GM18526 (cell line): Measurements from ENCODE around the gene CFAP92.

Experiments
- POLR2A ChIP-seq: IDR thresholded peaks from 3 replicates; pipeline ENCODE4 v1.6.1; 2011; ENCODE audit not compliant: insufficient read length; ENCODE audit errors: extremely low read depth

Gene CFAP92

DNA sequence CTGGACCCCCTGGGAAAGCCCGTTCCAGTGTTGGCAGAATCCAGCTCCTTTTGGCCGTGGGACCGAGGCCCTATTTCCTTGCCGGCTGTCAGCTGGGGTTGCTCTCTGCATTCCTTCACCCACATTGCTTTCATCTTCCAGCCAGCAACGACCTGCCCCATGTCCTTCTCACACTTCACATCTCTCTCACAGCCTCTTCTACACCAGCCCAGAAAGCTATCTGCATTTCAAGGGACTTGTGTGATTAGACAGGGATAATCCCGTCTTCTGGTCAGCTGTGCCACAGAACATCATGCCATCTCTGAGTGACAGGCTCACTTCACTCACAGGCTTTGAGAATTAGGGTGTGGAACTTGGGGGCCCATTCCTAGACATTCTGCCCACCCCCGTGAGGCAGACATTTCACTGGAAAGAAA, 23.6 kb upstream of the CFAP92 start:
- TF ChIP-seq POLR2A, result no peak

DNA sequence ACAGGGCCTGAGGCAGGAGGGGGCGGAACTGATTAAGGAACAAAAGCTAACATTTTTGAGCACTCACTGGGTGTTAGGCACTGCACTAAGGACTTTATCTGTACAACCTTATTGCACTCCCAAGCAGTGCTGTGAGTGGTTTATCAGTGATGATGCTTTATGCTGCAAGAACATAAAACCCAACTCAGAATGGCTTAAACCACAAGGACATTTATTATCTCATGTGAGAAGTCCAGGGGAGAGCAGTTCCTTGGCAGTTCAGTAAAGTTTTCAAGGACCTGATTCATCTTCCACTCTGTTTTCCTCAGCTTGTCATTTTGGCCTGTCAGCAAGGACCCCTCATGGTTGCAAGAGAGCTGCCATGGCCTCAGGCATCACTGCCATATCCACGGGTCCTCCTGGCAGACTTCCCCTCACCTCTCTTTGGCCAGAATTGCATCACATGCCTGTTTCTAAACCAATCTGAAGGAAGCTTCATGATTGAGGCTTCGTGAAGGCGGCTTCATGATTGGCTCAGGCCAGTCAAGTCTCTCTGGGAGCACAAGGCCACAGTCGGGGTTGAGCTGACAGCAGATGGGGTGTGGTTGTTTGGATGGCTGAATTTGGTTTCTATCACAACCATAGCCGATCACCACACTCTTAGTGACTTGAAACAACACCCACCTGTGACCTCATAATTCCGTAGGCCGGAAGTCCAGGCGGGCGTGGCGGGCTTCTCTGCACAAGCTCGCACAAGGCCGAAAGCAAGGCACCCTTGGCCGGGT, 23.0 kb upstream of the CFAP92 start:
- no peak for TF ChIP-seq POLR2A

DNA sequence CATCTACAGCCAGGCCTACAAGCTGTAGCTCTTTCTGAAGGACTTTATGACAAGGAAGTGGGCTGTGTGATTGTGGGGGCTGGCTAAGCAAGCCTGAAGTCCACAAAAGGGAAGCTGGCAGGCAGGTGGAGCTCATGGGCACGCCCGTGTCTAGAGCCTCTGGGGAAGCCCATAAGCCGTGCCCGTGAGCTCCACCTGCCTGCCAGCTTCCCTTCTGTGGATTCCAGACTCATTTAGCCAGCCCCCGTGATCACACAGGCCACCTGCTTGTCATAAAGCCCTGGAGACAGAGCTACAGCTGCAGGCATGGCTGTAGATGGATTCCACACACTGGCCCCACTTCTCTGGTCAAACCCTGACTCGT, 22.5 kb upstream of the CFAP92 start:
- no peak for TF ChIP-seq POLR2A

DNA sequence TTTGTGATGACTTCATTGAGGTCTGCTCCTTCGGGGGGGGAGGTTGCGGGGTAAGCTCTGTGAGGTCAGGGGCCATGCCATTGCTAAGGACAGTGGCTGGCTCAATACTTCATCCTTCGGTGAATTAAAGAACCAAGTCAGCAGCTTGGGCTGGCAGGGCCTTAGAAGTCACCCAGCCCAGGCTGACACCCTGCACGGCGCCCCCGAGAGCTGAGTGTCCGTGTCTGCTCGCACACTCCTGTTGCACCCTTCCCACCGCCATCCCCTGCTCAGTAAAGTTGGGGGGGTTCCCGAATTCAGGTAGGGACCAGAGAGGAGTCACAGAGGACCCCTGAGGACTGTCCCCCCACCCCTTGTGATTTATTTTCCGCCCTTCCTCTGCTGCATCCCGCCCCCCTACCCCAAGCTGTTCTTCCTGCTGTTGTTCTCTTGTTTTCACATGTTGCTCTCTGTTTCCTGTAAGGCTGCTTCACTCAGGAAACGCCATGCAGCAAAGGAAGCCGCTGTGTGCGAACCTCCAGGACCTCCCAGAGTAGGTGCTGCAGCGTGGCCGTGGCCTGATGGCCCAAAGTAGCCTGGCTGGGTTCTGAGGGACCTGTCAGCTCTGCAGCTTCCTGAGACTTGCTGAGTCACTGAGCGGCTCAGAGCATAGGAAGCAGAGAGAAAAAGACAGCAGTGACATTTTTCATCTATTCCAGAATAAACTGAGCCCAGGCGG, 21.7 kb upstream of the CFAP92 start:
- TF ChIP-seq POLR2A, result no peak

DNA sequence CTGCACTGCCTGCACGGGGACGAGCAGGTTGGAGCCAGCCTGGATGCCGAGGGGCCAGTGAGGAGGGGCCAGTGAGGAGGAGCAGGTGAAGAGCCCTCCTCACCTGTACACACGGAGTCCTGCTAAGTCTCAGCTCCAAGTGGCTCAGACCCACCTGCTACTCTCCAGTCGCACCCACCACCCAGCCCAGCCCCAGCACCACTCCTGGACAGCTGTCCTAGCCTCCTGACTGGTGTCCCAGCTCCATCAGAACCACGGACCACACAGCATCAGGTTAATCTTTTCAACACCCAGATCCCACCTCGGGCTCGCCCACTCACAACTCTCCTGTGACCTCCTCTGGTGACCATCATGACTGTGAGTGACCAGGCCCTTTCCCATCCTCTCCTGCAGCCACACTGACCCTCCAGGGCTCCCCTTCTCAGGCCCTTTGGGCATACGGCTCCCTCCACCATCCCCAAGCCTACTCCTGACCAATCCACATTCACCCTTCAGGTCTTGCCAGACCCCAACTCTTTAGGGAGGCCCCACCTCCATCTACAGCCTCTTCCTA, 21.0 kb upstream of the CFAP92 start:
- no peak for TF ChIP-seq POLR2A

DNA sequence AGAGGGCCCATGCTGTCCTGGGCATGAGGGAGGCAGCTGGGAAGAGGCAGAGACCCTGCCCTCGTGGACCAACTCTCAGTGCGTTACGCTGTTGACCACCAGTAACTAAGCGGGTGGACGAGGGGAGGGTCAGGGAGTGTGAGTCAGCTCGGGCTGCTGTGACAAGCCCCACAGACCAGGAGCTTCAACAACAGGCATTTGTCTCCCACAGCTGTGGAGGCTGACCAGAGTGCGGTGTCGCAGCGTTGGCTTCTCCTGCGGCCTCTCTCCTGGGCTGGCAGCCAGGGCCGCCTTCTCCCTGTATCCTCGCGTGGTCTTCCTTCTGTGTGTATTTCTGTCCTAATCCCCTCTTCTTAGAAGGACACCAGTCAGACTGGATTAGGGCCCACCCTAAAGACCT, 20.3 kb upstream of the CFAP92 start:
- no peak for TF ChIP-seq POLR2A

DNA sequence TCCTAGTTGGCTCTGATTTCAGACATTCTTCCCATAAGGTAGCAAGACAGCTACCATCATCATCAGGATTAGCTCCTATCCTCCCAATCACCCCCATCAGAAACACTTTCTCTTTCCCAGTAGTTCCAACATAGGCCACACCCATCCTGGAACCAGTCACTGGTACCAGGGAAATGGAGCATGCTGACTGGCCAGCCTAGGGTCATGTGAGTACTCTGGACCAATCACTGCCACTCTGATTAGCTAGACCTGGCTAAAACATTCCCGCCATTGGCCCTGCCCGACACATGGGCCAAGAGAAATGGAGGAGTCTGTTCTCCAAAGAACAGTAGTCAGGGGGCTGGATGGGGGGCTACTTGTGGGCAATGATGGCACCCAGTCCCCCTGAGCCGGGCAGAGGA, 19.6 kb upstream of the CFAP92 start:
- TF ChIP-seq POLR2A, result no peak

DNA sequence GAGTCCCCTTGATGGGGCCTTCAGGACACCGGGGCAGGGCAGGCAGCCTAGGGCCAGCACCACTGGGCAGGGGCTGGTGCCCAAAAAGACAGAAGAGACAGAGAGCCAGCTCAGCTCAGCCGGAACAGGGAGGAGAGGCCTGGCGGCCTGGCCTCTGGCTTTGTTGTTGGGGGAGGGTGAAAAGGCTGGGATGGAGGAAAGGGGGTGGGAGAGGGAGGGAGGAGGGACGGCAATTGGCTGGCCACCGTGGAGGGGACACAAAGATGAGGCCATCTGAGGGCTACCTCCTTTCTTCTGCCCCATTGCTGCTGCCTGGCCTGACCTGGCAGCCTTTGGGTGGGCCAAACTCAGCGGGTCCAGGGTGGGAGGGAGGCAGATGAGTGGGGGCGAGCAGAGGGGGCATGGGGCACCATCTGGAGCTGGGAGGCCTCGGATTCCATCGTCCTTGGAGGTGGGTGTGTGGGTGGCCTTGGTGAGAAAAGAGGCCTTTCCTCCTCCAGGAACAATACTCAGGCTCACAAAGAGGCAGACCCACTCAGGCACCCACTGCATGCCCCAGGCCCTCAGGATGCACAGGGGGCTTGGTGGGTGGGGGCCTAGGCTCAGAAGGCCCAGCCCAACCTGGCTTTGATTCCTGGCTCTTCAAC, 16.6 kb upstream of the CFAP92 start:
- no peak for TF ChIP-seq POLR2A

DNA sequence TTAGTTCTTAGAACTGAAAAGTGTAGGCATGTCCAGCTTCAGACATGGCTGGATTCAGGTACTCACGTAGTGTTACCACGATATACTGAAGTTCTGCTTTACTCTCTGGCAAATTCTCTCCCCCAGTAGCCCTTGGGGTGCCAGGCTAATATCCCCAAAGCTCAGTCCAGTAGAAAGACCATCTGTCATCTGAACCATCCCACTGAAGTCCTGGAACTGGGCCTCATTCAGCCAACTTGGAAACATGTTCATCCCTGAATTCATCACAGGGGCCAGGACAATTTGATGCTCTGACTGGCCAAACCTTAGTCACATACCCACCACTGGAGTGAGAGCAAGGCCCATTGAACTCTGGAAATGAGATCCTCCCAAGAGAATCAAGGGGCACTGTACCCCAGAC, 15.4 kb upstream of the CFAP92 start:
- TF ChIP-seq POLR2A, result no peak

DNA sequence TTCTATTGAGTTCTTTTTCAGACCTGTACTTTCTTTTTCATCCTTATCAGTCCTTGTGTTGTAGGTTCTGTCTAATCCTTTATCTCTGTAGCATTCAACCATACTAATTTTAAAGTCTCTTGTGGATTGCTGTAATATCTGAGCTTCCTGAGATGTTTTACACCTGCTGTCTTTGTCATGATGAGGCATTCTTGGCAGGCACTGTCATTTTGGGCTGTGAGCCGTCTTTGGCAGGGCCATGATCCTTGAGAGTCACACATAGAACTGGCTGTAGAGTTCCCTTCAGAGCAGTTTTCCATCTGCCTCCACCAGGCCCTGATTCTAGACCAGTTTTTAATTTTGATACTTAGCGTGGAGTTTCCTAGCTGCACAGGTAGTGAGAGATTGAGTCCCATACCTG, 13.9 kb upstream of the CFAP92 start:
- TF ChIP-seq POLR2A, result no peak

DNA sequence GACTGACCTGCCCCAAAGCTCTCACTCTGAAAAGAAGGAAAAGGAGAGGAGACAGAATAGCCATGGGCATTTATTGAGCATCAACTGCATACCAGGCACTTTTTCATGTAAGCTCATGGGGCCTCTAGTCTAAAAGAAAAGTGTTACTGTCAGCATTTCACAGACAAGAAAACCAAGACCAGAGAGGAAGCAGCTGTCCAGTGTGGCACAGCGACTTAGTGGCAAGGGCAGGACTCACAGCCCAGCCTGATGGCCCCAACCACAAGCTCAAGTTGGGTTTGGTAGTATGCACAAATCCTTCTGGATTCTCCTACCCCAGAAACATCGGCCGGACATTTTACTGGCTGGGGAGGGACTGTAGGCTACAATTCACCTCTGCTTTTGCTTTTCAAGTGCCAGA, 13.0 kb upstream of the CFAP92 start:
- TF ChIP-seq POLR2A, result no peak

DNA sequence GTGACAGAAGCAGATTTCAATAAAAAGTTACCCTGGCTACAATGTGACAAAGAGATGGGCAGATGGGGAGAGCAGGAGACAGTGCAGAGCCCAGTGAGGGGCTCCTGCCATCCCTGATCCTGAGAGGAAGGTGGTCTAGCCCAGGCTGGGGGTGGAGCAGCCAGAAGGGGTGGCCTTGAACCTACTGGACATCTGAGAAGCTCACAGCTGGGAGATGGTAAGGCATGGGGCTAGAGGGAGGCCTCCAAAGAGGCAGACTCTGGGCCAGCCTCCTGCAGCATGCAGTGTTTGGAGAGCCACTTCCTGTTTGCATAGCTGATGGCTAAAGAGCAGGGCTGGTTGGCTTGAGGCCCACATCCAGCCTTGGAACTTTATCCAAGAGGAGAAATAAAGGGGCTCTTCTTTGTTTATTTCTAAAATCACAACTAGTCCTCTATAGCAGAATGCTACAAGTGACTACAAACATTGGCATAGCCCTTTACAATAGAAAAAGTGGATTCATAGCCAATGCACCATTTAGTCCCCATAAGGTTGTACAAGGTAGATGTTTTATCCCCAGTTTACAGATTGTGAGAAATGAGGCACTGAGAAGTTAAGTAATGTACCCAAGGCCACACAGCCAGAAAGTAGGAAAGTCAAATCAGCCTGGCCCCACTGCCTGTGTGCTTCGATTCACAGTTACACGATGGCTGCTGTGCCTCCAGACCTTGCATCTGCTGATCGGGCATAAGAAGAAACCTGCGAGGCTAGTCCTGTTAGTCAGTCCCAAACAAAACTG, 11.8 kb upstream of the CFAP92 start:
- TF ChIP-seq POLR2A, result no peak

DNA sequence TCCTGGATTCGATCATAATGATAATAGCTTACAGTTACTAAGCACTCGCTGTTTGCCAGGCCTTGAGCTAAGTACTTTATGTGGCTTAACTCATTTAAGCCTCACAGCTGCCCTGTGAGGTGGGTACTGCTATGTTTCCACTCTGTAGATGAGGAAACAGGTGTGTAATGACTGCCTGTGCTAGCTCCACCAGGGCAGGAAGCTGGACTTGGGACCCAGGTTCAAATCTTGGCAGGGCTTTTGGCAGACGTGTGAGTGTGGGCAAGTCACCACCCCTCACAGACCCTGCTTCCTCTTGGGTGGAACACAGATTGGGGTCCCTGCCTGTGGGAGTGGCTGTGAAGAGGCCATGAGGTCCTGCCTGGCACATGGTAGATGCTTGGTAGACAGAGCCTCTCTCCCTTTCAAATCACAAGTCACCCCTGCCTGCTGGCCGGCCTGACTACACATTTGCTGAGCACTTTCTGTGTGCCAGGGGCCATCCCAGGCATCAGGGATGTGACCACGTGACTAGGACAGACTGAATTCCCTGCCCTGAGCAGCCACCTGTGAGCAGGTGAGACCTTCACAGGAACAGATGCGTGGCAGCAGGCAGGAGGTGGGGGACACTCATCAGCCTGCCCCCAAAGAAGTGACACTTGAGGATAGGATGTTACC, 10.9 kb upstream of the CFAP92 start:
- no peak for TF ChIP-seq POLR2A

DNA sequence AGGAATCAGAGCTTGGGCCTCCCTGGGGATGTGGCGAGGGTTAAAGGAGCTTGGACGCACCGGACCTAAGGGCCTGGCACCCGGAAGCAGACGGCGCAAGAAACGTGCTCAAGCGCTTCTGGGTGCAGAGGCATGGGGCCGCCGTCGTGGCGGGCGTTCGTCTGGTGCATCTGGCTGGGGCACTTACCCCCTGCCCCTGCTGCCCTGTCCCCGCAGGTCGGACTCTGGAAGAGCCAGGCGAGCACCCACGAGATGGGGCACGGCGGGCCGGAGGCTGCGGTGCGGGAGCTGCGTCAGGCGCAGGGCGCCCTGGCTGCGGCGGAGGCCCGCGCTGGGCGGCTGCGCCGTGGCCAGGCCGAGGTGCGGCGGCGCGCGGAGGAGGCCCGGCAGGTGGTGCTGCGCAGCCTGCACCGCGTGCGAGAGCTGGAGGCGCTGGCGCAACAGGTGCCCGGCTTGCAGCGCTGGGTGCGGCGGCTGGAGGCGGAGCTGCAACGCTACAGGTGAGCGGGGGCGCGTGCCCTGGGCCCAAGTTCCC, 9.8 kb upstream of the CFAP92 start:
- no peak for TF ChIP-seq POLR2A
